ENCODE results near the gene DPM3. TPM values are rescaled to one million over a fixed set of nuclear protein-coding genes. Genes with fewer than 3 reads are reported as not detected.
"Not testable (repeated sequence)": the region's sequence is repeated elsewhere in the genome, so short reads cannot be mapped to it uniquely, and the experiment has no call there.

Gene DPM3
- total RNA-seq, 4 donors from 2014 or later: 32.5 to 70.8 (median 58.5) TPM

- no peak for DNase-seq (ENCODE audit: low spot score)
- TF ChIP-seq CTCF (IDR thresholded peaks at IDR 0.05): no peak
- no peak for ATAC-seq (ENCODE audit: low FRiP score)
Observed at GRCh38 chr1:155122308-155122707, 18.0 kb downstream of the DPM3 start.

- DNase-seq (ENCODE audit: low spot score): no peak
Observed at GRCh38 chr1:155121249-155121648, 19.1 kb downstream of the DPM3 start.

GRCh38 chr1:155120253-155120652 is 20.1 kb downstream of the DPM3 start:
- TF ChIP-seq CTCF (IDR thresholded peaks at IDR 0.05): no peak
- no peak for ATAC-seq (ENCODE audit: low FRiP score)
- DNase-seq (ENCODE audit: low spot score): no peak

More at GRCh38 chr1:155121249-155121648, 19.1 kb downstream of the DPM3 start:
- TF ChIP-seq CTCF (IDR thresholded peaks at IDR 0.05): no peak
- no peak for ATAC-seq (ENCODE audit: low FRiP score)

- ATAC-seq (ENCODE audit: low FRiP score); DNase-seq (ENCODE audit: low spot score): not testable (repeated sequence)
Observed at GRCh38 chr1:155118090-155118489, 22.2 kb downstream of the DPM3 start.

- DNase-seq (ENCODE audit: low spot score): no peak
- ATAC-seq (ENCODE audit: low FRiP score): no peak
- TF ChIP-seq CTCF (IDR thresholded peaks at IDR 0.05): no peak
Observed at GRCh38 chr1:155117610-155118009, 22.7 kb downstream of the DPM3 start.

GRCh38 chr1:155116113-155116764 is 24.1 kb downstream of the DPM3 start:
- DNase-seq (ENCODE audit: low spot score) (no peak), ATAC-seq (ENCODE audit: low FRiP score) (no peak)
- TF ChIP-seq CTCF (IDR thresholded peaks at IDR 0.05): no peak

GRCh38 chr1:155113450-155113980 is 26.8 kb downstream of the DPM3 start:
- ATAC-seq (ENCODE audit: low FRiP score) (no peak), DNase-seq (ENCODE audit: low spot score) (no peak)
- TF ChIP-seq CTCF (IDR thresholded peaks at IDR 0.05): no peak
